ENCODE results near the gene TMEM134. TPM values are rescaled to one million over a fixed set of nuclear protein-coding genes. Genes with fewer than 3 reads are reported as not detected.

TMEM134 gene
- total RNA-seq, 4 donors from 2014 or later: 109 to 205 (median 145) TPM

GRCh38 chr11:67455054-67455453, 14.0 kb downstream of the TMEM134 start, which contains the start of gene CABP4:
CABP4 (plus strand) TSS chr11:67455354; CDS start chr11:67455424, 70 bp downstream.
- Histone ChIP-seq H3K9me3 (no peaks in the 10 kb centered on the region), H3K4me3 (no peak within 1 kb of the TSS), H3K27ac (no peak within 1 kb of the TSS), H3K36me3 (no peaks in the 10 kb centered on the region), H3K4me1 (peaks cover 0 to 23% (median 0%) of the 10 kb centered on the region in 3 donors), H3K27me3 (no peaks in the 10 kb centered on the region)
- 60% methylated on average over 1 of the region's 3 CpGs; no CpG with 5 or more reads in 1 of the 2 donors for WGBS, 2 donors
- intact Hi-C loops (cut with DNase I): no loop called here
- no peak for DNase-seq
- TF ChIP-seq POLR2A (IDR thresholded peaks at IDR 0.05): no peak
- TF ChIP-seq, protein P1, sequence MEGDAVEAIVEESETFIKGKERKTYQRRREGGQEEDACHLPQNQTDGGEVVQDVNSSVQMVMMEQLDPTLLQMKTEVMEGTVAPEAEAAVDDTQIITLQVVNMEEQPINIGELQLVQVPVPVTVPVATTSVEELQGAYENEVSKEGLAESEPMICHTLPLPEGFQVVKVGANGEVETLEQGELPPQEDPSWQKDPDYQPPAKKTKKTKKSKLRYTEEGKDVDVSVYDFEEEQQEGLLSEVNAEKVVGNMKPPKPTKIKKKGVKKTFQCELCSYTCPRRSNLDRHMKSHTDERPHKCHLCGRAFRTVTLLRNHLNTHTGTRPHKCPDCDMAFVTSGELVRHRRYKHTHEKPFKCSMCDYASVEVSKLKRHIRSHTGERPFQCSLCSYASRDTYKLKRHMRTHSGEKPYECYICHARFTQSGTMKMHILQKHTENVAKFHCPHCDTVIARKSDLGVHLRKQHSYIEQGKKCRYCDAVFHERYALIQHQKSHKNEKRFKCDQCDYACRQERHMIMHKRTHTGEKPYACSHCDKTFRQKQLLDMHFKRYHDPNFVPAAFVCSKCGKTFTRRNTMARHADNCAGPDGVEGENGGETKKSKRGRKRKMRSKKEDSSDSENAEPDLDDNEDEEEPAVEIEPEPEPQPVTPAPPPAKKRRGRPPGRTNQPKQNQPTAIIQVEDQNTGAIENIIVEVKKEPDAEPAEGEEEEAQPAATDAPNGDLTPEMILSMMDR (IDR thresholded peaks at IDR 0.05): no peak

DNA sequence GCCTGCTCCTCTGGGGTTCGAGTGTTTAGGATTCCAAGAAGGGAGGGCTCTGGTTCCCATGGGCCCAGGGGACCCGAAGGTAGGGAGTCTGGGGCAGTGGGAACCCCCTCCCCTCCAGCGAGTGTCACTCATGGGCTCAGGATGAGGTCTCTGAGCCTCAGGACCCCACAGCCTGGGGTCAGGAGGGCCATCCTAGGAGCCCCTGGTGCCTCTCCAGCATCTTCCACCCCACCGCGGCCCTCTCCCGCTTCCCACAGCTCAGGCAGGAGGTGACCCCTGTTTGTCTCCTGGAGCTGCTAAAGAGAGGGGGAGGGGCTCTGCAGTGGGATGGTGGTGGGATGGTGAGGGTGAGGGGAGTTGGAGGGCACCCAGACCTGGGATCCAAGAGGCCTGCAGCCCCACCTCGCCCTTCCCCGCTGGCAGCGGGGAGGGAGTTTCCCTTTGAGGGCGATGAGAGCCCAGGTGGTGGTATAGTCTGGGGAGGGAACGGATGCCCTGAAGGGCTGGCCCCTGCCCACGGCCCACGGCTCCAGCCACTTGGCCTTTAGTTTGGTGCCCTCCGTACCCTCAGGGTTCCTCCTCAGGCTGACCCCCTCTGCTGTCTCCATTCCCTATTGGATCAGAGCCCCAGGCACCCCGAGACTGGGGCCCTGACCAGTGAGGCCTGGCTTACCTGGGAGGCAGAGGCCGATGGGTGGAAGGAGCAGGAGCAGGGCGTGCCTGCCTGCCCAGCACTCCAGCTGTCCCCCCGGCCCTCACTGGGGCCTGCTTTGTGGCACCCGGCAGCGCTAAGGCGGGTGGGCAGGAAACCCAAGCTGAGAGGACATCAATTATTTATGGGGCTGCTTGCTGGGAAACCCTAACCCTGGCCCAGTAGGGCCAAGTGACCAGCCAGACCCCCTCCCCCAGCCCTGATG, 15.0 kb downstream of the TMEM134 start:
- Histone ChIP-seq H3K4me3 (no peak overlapping the region), H3K9me3 (no peaks in the 10 kb centered on the region), H3K4me1 (peaks cover 0 to 13% (median 0%) of the 10 kb centered on the region in 3 donors), H3K27ac (no peak overlapping the region), H3K36me3 (no peaks in the 10 kb centered on the region), H3K27me3 (no peaks in the 10 kb centered on the region)
- intact Hi-C loops (cut with DNase I): no loop called here
- 64 to 86% methylated on average over 3 to 11 of the region's 21 CpGs for WGBS, 2 donors
- no peak for DNase-seq
- TF ChIP-seq, protein P1 (IDR thresholded peaks at IDR 0.05): no peak
- no peak for TF ChIP-seq POLR2A (IDR thresholded peaks at IDR 0.05)

GRCh38 chr11:67452141-67452952, 16.7 kb downstream of the TMEM134 start, which contains the start of gene GPR152:
GPR152 (minus strand) TSS chr11:67452729; CDS start chr11:67452724, 5 bp downstream.
- Histone ChIP-seq H3K36me3 (no peaks in the 10 kb centered on the region), H3K4me1 (peaks cover 0 to 17% (median 0%) of the 10 kb centered on the region in 3 donors), H3K27me3 (no peaks in the 10 kb centered on the region), H3K9me3 (no peaks in the 10 kb centered on the region), H3K4me3 (peak within 1 kb of the TSS in 1 of 4 donors; percentile 31), H3K27ac (peak within 1 kb of the TSS in 2 of 4 donors; percentile 54 to 67)
- no peak for DNase-seq
- intact Hi-C loops (cut with DNase I): no loop called here
- no peak for TF ChIP-seq POLR2A (IDR thresholded peaks at IDR 0.05)
- TF ChIP-seq, protein P1 (IDR thresholded peaks at IDR 0.05): no peak
- WGBS, 2 donors: 76 to 92% methylated on average over 6 to 23 of the region's 33 CpGs

DNA sequence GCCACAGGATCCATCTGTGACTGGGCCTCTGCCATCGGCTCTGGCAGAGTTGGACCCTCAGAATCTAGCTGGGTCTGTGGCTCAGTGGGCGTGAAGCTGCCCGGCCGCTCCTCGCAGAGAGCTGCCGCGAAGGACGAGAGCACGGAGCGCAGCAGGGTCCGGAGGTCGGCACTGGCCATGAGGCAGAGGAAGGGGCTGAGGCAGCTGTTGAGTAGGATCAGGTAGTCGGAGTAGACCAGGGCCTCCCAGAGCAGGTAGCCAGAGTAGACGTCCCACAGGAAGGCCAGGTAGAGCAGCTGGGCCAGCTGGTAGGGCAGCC, 17.4 kb downstream of the TMEM134 start:
- TF ChIP-seq POLR2A (IDR thresholded peaks at IDR 0.05): no peak
- TF ChIP-seq, protein P1 (IDR thresholded peaks at IDR 0.05): no peak
- H3K27me3 ChIP-seq: no peaks in the 10 kb centered on the region
- intact Hi-C loops (cut with DNase I): no loop called here
- peak overlapping the region in 2 of 4 donors; percentile 54 to 67 for H3K27ac ChIP-seq
- H3K36me3 ChIP-seq: no peaks in the 10 kb centered on the region
- no peak for DNase-seq
- no peak overlapping the region for H3K4me3 ChIP-seq
- H3K9me3 ChIP-seq: no peaks in the 10 kb centered on the region
- H3K4me1 ChIP-seq: peaks cover 0 to 17% (median 0%) of the 10 kb centered on the region in 3 donors
- 81 to 100% methylated on average over 3 to 4 of the region's 14 CpGs for WGBS, 2 donors

All from esophagus squamous epithelium (tissue), 5 donors.